ENCODE results near the gene CHST8.

CHST8 gene

DNA sequence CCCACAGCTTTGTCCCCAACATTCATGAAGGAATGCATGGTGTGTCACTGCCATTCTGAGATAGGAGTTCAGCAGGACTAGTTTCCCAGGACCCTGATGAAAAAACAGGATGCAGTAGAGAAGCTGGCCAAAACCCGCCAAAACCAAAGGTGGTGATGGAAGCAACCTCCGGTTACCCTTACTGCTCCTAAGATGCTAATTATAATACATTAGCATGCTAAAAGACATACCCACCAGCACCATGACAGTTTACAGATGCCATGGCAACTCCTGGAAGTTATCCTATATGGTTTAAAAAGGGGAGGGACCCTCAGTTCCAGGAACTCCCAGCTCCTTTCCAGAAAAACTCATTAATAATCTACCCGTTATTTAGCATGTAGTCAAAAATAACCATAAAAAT lies 115.0 kb downstream of the CHST8 start:
- no peak for DNase-seq (ENCODE audit: low read depth)
- H3K4me3 ChIP-seq (ENCODE audit: low read length), result no peak overlapping the region
- no peak for TF ChIP-seq CTCF (conservative IDR thresholded peaks at IDR 0.05; ENCODE audit: low read depth, low read length)

DNA sequence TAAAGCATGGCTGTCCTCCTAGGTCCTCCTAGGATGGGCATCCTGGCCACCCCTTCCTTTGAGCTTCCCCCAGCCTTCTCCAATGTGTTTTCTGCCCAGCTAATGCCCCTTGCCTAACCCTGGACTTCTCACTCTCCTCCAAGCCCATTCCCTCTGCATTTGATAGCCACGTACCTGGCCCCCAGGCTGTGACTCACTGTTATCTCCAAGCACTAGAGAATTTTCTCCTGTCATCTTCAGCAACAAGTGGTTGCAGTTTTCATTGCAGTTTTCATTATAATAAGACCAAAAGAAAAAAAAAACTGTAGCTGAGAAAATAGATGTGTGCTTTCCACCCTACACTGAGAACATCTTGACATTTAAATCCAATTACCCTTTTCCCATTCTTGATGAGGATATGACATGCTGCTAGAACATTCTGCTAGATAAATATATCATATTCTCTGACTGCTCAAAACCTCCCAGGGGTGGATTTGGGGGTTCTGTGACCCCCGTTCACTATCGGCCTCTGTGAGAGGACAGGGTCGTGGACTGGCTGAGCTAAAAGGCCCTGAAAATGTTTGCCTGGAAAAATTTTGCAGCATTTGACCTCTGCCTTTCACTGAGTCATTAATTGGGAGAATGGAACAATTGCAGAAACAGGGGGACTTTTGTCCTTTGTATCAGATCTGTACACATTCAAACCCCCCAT lies 116.1 kb downstream of the CHST8 start:
- no peak overlapping the region for H3K4me3 ChIP-seq (ENCODE audit: low read length)
- no peak for TF ChIP-seq CTCF (conservative IDR thresholded peaks at IDR 0.05; ENCODE audit: low read depth, low read length)

GRCh38 chr19:33740811-33741396 lies 119.2 kb downstream of the CHST8 start:
- no peak for TF ChIP-seq CTCF (conservative IDR thresholded peaks at IDR 0.05; ENCODE audit: low read depth, low read length)
- DNase-seq (ENCODE audit: low read depth), result peak; percentile 5
- H3K4me3 ChIP-seq (ENCODE audit: low read length), result no peak overlapping the region

More for the DNA sequence above, 116.1 kb downstream of the CHST8 start:
- no peak for DNase-seq (ENCODE audit: low read depth)

- no peak overlapping the region for H3K4me3 ChIP-seq (ENCODE audit: low read length)
- no peak for DNase-seq (ENCODE audit: low read depth)
- no peak for TF ChIP-seq CTCF (conservative IDR thresholded peaks at IDR 0.05; ENCODE audit: low read depth, low read length)
Observed at GRCh38 chr19:33745297-33745696, 123.5 kb downstream of the CHST8 start.

DNA sequence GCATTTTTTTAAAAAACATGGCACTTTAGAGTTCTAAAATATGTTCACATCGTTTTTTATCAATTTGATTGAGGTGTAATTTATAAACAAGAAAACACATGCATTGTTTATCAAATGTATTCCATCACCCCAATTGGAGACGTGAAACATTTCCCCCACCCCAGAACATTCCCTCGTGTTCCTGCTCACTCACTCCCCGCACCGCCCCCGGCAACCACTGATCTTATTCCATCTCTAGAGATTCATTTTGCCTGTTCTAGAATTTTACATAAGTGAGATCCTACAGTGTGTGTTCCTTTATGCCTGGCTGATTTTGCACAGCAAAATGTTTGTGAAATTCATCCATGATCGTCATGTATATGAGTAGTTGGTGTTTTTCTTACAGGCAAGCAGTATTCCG lies 124.4 kb downstream of the CHST8 start:
- TF ChIP-seq CTCF (conservative IDR thresholded peaks at IDR 0.05; ENCODE audit: low read depth, low read length), result no peak
- H3K4me3 ChIP-seq (ENCODE audit: low read length), result no peak overlapping the region

GRCh38 chr19:33747273-33747672 lies 125.5 kb downstream of the CHST8 start:
- no peak for TF ChIP-seq CTCF (conservative IDR thresholded peaks at IDR 0.05; ENCODE audit: low read depth, low read length)
- no peak overlapping the region for H3K4me3 ChIP-seq (ENCODE audit: low read length)

More for the DNA sequence above, 124.4 kb downstream of the CHST8 start:
- no peak for DNase-seq (ENCODE audit: low read depth)

GRCh38 chr19:33748231-33748630 lies 126.5 kb downstream of the CHST8 start:
- no peak for DNase-seq (ENCODE audit: low read depth)
- H3K4me3 ChIP-seq (ENCODE audit: low read length), result no peak overlapping the region
- TF ChIP-seq CTCF (conservative IDR thresholded peaks at IDR 0.05; ENCODE audit: low read depth, low read length), result no peak

More at GRCh38 chr19:33747273-33747672, 125.5 kb downstream of the CHST8 start:
- DNase-seq (ENCODE audit: low read depth), result no peak
